Tibial nerve (tissue), 4 donors: ENCODE data around the gene DMTF1. TPM values are rescaled to one million over a fixed set of nuclear protein-coding genes. Genes with fewer than 3 reads are reported as not detected.

Source experiments
- DNase-seq, 2 donors: peaks; one replicate each; pipeline ENCODE4 v3.0.0-alpha.2; 2019; ENCODE audit warnings: low spot score in 2 of 2
- H3K27ac ChIP-seq, 4 donors: fragments of 200-600 bp; sonication (generic) in 3 of 4; one replicate each; pipeline ENCODE4 v1.5.1; 2017 to 2019; ENCODE audit warnings: mild to moderate bottlenecking in 1 of 4
- H3K27me3 ChIP-seq, 2 donors: fragments of 200-600 bp; sonication (generic) in 1 of 2; one replicate each; pipeline versions ENCODE4 v1.5.1 to v1.6.0; 2017 to 2019
- H3K36me3 ChIP-seq, 3 donors: fragments of 200-600 bp; sonication (generic); one replicate each; pipeline ENCODE4 v1.5.1; 2018 to 2019
- H3K4me1 ChIP-seq, 4 donors: fragments of 200-600 bp; sonication (generic) in 3 of 4; one replicate each; pipeline ENCODE4 v1.5.1; 2017 to 2019
- H3K4me3 ChIP-seq, 4 donors: fragments of 200-600 bp; sonication (generic) in 3 of 4; one replicate each; pipeline ENCODE4 v1.5.1; 2017 to 2019; ENCODE audit warnings: mild to moderate bottlenecking in 1 of 4, moderate library complexity in 1 of 4
- H3K9me3 ChIP-seq, 4 donors: fragments of 200-600 bp; sonication (generic) in 3 of 4; one replicate each; pipeline ENCODE4 v1.5.1; 2017 to 2019
- EP300 ChIP-seq, 2 donors: sonication (generic); formaldehyde crosslinking; IDR thresholded peaks; one replicate each; pipeline ENCODE4 v1.6.1; 2017; ENCODE audit warnings: antibody characterized with exemption in 2 of 2, mild to moderate bottlenecking in 1 of 2
- POLR2A ChIP-seq, 2 donors: fragments of 450-650 bp; IDR thresholded peaks; one replicate each; pipeline ENCODE4 v1.6.1; 2017; ENCODE audit warnings: antibody characterized with exemption in 2 of 2, mild to moderate bottlenecking in 2 of 2, moderate library complexity in 2 of 2
- WGBS, 2 donors: methylation state at CpG; one replicate each; pipeline ENCODE4 v1.1.5; 2018; 5-methylcytosine and 5-hydroxymethylcytosine counted together
- total RNA-seq, 4 donors: library from RNA; depleted of rRNA; stranded (reverse); fragments of >200 nt; gene quantifications; one replicate each; pipeline ENCODE4 v1.1.0, GENCODE V29; 2016
- TF ChIP-seq, protein P1 (sequence below), 5 experiments: fragments of 200-600 bp in 3 of 5; fragments of 450-650 bp in 2 of 5; sonication (generic) in 3 of 5; IDR thresholded peaks; one replicate each; pipeline ENCODE4 v1.5.1; 2016 to 2019; ENCODE audit warnings: antibody characterized with exemption in 5 of 5, mild to moderate bottlenecking in 3 of 5, moderate library complexity in 2 of 5

DMTF1 gene
- total RNA-seq, 4 donors from 2014 or later: 111 to 142 (median 133) TPM

- peak in 1 of 2 donors; percentile 83 for TF ChIP-seq EP300 (IDR thresholded peaks at IDR 0.05)
- TF ChIP-seq, protein P1, sequence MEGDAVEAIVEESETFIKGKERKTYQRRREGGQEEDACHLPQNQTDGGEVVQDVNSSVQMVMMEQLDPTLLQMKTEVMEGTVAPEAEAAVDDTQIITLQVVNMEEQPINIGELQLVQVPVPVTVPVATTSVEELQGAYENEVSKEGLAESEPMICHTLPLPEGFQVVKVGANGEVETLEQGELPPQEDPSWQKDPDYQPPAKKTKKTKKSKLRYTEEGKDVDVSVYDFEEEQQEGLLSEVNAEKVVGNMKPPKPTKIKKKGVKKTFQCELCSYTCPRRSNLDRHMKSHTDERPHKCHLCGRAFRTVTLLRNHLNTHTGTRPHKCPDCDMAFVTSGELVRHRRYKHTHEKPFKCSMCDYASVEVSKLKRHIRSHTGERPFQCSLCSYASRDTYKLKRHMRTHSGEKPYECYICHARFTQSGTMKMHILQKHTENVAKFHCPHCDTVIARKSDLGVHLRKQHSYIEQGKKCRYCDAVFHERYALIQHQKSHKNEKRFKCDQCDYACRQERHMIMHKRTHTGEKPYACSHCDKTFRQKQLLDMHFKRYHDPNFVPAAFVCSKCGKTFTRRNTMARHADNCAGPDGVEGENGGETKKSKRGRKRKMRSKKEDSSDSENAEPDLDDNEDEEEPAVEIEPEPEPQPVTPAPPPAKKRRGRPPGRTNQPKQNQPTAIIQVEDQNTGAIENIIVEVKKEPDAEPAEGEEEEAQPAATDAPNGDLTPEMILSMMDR (IDR thresholded peaks at IDR 0.05): peak in 1 of 5 experiments; percentile 5
- TF ChIP-seq POLR2A (IDR thresholded peaks at IDR 0.05): peak; percentile 43 to 82
- DNase-seq: peak; percentile 44 to 48
- Histone ChIP-seq H3K27ac (peak overlapping the region; percentile 58 to 94 (median 90)), H3K4me3 (peak overlapping the region; percentile 62 to 94 (median 82)), H3K9me3 (no peaks in the 10 kb centered on the region), H3K36me3 (no peaks in the 10 kb centered on the region), H3K27me3 (no peaks in the 10 kb centered on the region), H3K4me1 (peaks cover 0 to 36% (median 18%) of the 10 kb centered on the region in 4 donors)
- 1 to 2% methylated on average over 30 to 51 of the region's 75 CpGs for WGBS, 2 donors
These were observed 67.9 kb downstream of the DMTF1 start for GRCh38 chr7:87220026-87220733.

DNA sequence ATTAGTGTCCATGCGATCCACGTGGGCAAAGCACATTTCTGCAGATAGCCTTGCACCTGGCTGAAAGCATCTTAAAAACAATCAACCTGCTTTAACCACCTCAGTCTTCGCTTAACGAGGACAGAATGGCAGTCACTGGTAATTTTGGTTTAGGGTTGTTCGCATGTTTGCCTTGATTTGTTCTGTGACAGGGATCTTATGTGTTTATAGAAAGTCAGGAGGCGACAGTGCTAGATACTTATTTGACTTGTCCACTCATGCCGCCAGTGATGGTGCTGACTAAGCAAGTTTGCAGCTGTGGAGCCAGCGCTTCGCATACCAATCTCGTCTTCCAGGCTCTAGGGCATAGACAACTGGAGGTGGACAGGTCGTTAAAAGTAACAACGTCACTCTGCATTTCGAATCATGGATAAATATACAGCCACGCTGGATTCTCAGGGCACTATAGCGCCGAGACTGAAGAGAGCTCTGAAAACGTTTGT lies 68.5 kb downstream of the DMTF1 start:
- peak overlapping the region in 1 of 4 donors; percentile 91 for H3K27ac ChIP-seq
- no peaks in the 10 kb centered on the region for H3K27me3 ChIP-seq
- H3K4me3 ChIP-seq: peak overlapping the region; percentile 62 to 94 (median 82)
- H3K9me3 ChIP-seq: no peaks in the 10 kb centered on the region
- no peak for DNase-seq
- peaks cover 0 to 36% (median 16%) of the 10 kb centered on the region in 4 donors for H3K4me1 ChIP-seq
- no peaks in the 10 kb centered on the region for H3K36me3 ChIP-seq
- TF ChIP-seq EP300 (IDR thresholded peaks at IDR 0.05): no peak
- TF ChIP-seq, protein P1 (IDR thresholded peaks at IDR 0.05): no peak
- WGBS, 2 donors: 5 to 6% methylated on average over 17 of the region's 17 CpGs

- H3K9me3 ChIP-seq: no peaks in the 10 kb centered on the region
- TF ChIP-seq POLR2A (IDR thresholded peaks at IDR 0.05) (no peak), EP300 (IDR thresholded peaks at IDR 0.05) (no peak)
- 76 to 84% methylated on average over 1 of the region's 1 CpG for WGBS, 2 donors
- H3K4me1 ChIP-seq: peaks cover 0 to 12% (median 5%) of the 10 kb centered on the region in 4 donors
- no peaks in the 10 kb centered on the region for H3K36me3 ChIP-seq
- no peaks in the 10 kb centered on the region for H3K27me3 ChIP-seq
- DNase-seq: no peak
- no peak overlapping the region for H3K27ac ChIP-seq
- H3K4me3 ChIP-seq: no peak overlapping the region
These were observed 71.4 kb downstream of the DMTF1 start for GRCh38 chr7:87223666-87224065.

GRCh38 chr7:87225696-87226095 lies 73.4 kb downstream of the DMTF1 start:
- TF ChIP-seq, protein P1 (IDR thresholded peaks at IDR 0.05): no peak
- TF ChIP-seq POLR2A (IDR thresholded peaks at IDR 0.05) (no peak), EP300 (IDR thresholded peaks at IDR 0.05) (no peak)
- WGBS, 2 donors: 52 to 67% methylated on average over 1 of the region's 1 CpG

DNA sequence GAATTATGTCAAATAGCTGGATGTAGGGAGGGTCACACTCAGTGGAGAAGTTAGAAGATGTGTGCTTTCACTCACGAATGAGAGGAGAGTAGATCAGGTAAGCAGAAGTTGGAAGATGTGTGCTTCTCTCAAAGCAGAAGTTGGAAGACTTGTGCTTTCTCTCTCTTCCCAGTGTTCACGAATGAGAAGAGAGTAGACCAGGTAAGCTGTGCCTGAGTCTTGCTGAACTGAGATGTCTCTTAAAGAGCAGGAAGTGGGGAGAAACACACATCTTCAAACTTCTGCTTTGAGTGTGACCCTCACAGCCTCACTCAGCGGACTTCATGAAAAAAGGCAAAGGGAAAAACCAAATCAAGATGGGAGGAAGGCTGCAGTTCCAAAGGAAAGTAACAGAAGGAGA lies 74.2 kb downstream of the DMTF1 start:
- H3K27me3 ChIP-seq: no peaks in the 10 kb centered on the region
- no peak overlapping the region for H3K27ac ChIP-seq
- H3K4me3 ChIP-seq: no peak overlapping the region
- no peak for TF ChIP-seq EP300 (IDR thresholded peaks at IDR 0.05)
- no peak for TF ChIP-seq POLR2A (IDR thresholded peaks at IDR 0.05)
- TF ChIP-seq, protein P1 (IDR thresholded peaks at IDR 0.05): no peak
- DNase-seq: no peak
- WGBS, 2 donors: 73 to 75% methylated on average over 3 of the region's 3 CpGs
- no peaks in the 10 kb centered on the region for H3K36me3 ChIP-seq
- H3K4me1 ChIP-seq: peaks cover 0 to 4% (median 0%) of the 10 kb centered on the region in 4 donors
- H3K9me3 ChIP-seq: no peaks in the 10 kb centered on the region

More at GRCh38 chr7:87225696-87226095, 73.4 kb downstream of the DMTF1 start:
- Histone ChIP-seq H3K36me3 (no peaks in the 10 kb centered on the region), H3K4me1 (peaks cover 0 to 8% (median 3%) of the 10 kb centered on the region in 4 donors), H3K9me3 (no peaks in the 10 kb centered on the region), H3K27me3 (no peaks in the 10 kb centered on the region), H3K4me3 (no peak overlapping the region), H3K27ac (no peak overlapping the region)
- DNase-seq: no peak
